Activated CD4-positive, alpha-beta T cell treated with anti-CD3 and anti-CD28 coated beads for 48 hours (primary cell): ENCODE measurements around the gene GUF1.
"Not testable (repeated sequence)": the region's sequence is repeated elsewhere in the genome, so short reads cannot be mapped to it uniquely, and the experiment has no call there.

Experiments used
- DNase-seq: peaks from one replicate; pipeline ENCODE4 v3.0.0-alpha.2; 2020

Gene GUF1

GRCh38 chr4:44713125-44713524 lies 34.9 kb downstream of the GUF1 start:
- DNase-seq: no peak

DNA sequence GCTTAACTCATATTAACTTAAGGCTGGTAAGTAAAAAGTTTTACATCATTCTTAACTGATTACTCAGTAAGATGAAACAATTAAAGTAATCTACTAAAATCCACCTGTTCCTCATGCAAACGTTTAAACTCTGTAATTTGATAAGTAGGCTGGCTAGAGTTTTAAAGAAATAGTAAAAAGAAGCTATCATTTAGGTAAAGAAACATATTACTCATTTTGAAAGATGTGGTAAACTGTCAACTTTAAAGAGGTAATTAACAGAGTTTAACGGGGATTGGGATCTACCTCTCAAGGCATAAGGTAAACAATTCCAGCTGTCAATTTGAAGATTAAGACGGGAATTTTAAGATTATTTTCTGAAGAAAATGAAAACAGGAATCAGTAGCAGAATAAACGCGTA lies 38.4 kb downstream of the GUF1 start:
- DNase-seq: no peak

DNA sequence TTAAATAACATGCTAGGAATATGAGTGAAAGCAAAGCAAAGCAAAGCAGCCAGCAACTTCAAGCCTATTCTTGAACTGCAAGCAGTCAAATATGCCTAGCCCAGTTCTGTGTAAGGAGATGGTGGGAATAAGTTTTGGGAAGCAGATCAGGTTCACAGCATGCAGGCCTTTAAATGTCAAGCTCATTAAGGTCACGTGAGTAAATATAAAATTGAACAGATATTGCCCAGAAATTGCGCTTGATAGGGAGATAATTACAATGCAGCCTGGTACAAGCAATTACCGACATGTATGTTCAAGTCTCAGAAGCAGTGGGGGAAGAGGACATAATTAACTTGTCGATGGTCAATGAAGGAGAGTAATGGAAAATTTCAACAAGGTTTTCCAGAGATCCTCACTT lies 42.2 kb downstream of the GUF1 start:
- no peak for DNase-seq

DNA sequence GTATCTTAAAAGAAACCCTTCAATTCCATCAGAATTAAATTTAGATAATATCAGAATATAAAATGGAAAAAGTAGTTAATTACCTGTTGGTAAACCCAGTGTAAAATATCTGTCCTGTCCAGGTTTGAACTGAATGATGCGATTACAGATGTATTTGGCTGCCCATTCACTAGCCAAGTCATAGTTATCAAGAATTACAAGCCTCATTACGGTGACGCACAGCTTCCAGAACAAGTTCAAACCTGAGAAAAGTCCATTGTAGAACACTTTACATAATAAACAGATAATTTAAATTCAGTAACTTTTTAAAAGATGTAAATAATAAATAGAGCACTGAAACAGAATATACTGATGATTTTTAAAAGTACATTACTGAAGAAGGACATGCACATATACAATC lies 43.8 kb downstream of the GUF1 start:
- no peak for DNase-seq

- no peak for DNase-seq
Measured at GRCh38 chr4:44725166-44725565, 46.9 kb downstream of the GUF1 start.

DNA sequence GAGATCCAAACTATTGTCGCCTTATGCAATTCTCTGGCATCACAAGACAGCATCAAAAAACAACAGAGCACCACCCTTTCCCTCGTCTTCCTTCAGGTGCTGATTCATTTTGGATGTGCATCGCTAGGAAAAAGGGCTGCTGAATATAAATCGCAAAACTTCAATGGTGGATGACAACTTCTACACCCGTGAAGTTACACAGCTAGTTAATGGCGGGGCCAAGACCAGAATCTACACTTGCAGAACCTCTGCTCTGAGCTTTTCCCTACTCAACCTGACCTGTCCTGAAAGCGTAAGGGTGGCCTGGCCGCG lies 47.5 kb downstream of the GUF1 start:
- no peak for DNase-seq

- peak; percentile 85 for DNase-seq
Measured at GRCh38 chr4:44726038-44726871, 48.0 kb downstream of the GUF1 start, which contains the start of gene GNPDA2. Gene GNPDA2, minus strand, starts transcription at chr4:44726556. Its CDS starts 4,349 bp downstream, at chr4:44722207.

GRCh38 chr4:44727471-44727870 lies 49.3 kb downstream of the GUF1 start:
- no peak for DNase-seq

GRCh38 chr4:44728694-44729093 lies 50.5 kb downstream of the GUF1 start:
- not testable (repeated sequence) for DNase-seq

GRCh38 chr4:44736900-44737299 lies 58.7 kb downstream of the GUF1 start:
- DNase-seq: no peak

DNA sequence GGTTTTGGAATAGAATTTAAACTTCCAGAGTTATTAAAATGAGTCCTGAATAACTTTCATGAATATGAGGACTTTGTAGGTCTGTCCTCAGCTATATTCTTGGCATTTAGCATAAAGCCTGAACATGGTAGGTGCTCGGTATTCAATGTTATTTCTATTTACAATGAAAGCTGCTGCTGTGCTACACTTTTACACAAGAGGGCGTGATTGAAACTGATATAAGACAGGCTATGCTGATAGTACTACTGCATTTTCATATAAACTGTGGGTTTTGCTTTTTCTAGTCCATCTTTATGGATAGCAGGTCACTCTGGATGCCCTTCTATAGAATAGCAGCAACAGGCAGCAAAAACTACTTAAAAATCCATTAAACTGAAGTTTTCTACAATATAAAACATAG lies 60.4 kb downstream of the GUF1 start:
- DNase-seq: no peak

DNA sequence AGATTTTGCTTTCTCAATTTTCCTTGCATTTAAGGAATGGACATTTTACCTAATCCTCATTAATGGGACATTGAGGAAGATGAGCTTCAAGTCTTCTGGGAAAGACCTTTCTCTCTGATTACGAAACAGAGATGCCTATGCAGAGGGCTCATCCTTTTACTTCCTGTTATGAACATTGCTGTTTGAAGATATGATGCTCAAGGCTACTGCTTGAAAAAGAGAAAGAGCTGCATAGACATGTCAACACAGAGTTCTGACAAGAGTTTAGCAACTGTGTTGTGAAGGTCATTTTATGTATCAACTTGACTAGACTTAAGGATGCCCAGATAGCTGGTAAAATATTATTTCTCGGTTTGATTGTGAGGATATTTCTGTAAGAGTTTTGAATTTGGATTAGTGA lies 62.0 kb downstream of the GUF1 start:
- DNase-seq: no peak
